Adrenal gland (tissue), 12 donors: ENCODE measurements around the gene ESYT2. TPM values are rescaled to one million over a fixed set of nuclear protein-coding genes. Genes with fewer than 3 reads are reported as not detected.

Experiments used
- DNase-seq, 7 donors: peaks; one replicate each; pipeline ENCODE4 v3.0.0-alpha.2; 2019 to 2020
- H3K27ac ChIP-seq, 5 donors: fragments of 200-600 bp; sonication (generic) in 4 of 5; 1 replicate in 3 of 5; 2 replicates in 2 of 5; pipeline versions ENCODE4 v1.5.1 to v1.8.0; 2016 to 2020; ENCODE audit warnings: mild to moderate bottlenecking in 1 of 5
- H3K27me3 ChIP-seq: fragments of 200-600 bp; 2 replicates; pipeline ENCODE4 v1.8.0; 2021
- H3K36me3 ChIP-seq, 2 donors: fragments of 200-600 bp; replicated peaks in 1 of 2; 1 replicate in 1 of 2; 2 replicates in 1 of 2; pipeline versions ENCODE4 v1.5.1 to v1.8.0; 2018 to 2022
- H3K4me1 ChIP-seq, 2 donors: fragments of 200-600 bp; replicated peaks in 1 of 2; 1 replicate in 1 of 2; 2 replicates in 1 of 2; pipeline versions ENCODE4 v1.5.1 to v1.8.0; 2018 to 2021
- H3K4me3 ChIP-seq, 4 donors: fragments of 200-600 bp; sonication (generic) in 3 of 4; one replicate each; pipeline ENCODE4 v1.5.1; 2016 to 2018
- H3K9me3 ChIP-seq, 3 donors: fragments of 200-600 bp; sonication (generic) in 1 of 3; replicated peaks in 1 of 3; 1 replicate in 2 of 3; 2 replicates in 1 of 3; pipeline versions ENCODE4 v1.5.1 to v1.8.0; 2016 to 2021
- POLR2A ChIP-seq, 2 donors: fragments of 450-650 bp; IDR thresholded peaks; one replicate each; pipeline ENCODE4 v1.6.1; 2017; ENCODE audit warnings: antibody characterized with exemption in 2 of 2, mild to moderate bottlenecking in 2 of 2, moderate library complexity in 1 of 2
- WGBS, 4 donors: extraction: QIAGEN DNeasy Blood & Tissue Kit in 2 of 4; methylation state at CpG; one replicate each; pipeline versions ENCODE4 v1.1.5 to v1.1.7; 2013 to 2017; 5-methylcytosine and 5-hydroxymethylcytosine counted together
- intact Hi-C, 2 donors: fragments of 100-400 bp; cut with DNase I; formaldehyde crosslinking; loops; one replicate each; pipeline versions ENCODE4 v1.14.1 to v1.15.0; 2022 to 2023
- polyA plus RNA-seq, 3 donors: library from polyadenylated mRNA; stranded (reverse); fragments of 200-250 nt in 2 of 3; fragments of 350-450 nt in 1 of 3; fragmentation: Illumina TruSeq in 1 of 3; extraction: RNeasy Lipid Tissue Mini Kit (QIAGEN cat#74804) in 1 of 3; gene quantifications; one replicate each; pipeline ENCODE4 v1.2.3, GENCODE V29; 2013 to 2014
- total RNA-seq, 9 donors: library from RNA; depleted of rRNA in 4 of 9; stranded (reverse); fragments of >200 nt in 4 of 9; fragments of 120-200 nt in 1 of 9; fragmentation: NEBNext Ultra II Directional in 1 of 9; extraction: Animal tissue kit (Norgen Biotek cat#: 25700) in 1 of 9; gene quantifications; one replicate each; pipeline versions ENCODE4 v1.1.0 to v1.2.4, GENCODE V29; 2013 to 2023
- TF ChIP-seq, protein P1 (sequence below), 6 experiments: fragments of 450-650 bp in 4 of 6; fragments of 200-600 bp in 2 of 6; sonication (generic) in 1 of 6; IDR thresholded peaks; 1 replicate in 5 of 6; 2 replicates in 1 of 6; pipeline versions ENCODE4 v1.5.1 to v1.8.0; 2016 to 2021; ENCODE audit warnings: antibody characterized with exemption in 6 of 6, mild to moderate bottlenecking in 2 of 6, moderate library complexity in 1 of 6
- donor health status: healthy with polysubstance abuse.
- donor health status: Bipolar disorder and iron deficiency.
- donor health status: DM: yes; HTN: yes; CAD: no.
- donor health status: DM: no; HTN: no; CAD: no.
- donor health status: DM: no; HTN: no; CAD: no.
- donor health status: DM: yes; HTN: yes; CAD: no.

The ESYT2 gene
- total and polyA plus RNA-seq, 12 donors = 16.8 to 104 (median 77.5) TPM

DNA sequence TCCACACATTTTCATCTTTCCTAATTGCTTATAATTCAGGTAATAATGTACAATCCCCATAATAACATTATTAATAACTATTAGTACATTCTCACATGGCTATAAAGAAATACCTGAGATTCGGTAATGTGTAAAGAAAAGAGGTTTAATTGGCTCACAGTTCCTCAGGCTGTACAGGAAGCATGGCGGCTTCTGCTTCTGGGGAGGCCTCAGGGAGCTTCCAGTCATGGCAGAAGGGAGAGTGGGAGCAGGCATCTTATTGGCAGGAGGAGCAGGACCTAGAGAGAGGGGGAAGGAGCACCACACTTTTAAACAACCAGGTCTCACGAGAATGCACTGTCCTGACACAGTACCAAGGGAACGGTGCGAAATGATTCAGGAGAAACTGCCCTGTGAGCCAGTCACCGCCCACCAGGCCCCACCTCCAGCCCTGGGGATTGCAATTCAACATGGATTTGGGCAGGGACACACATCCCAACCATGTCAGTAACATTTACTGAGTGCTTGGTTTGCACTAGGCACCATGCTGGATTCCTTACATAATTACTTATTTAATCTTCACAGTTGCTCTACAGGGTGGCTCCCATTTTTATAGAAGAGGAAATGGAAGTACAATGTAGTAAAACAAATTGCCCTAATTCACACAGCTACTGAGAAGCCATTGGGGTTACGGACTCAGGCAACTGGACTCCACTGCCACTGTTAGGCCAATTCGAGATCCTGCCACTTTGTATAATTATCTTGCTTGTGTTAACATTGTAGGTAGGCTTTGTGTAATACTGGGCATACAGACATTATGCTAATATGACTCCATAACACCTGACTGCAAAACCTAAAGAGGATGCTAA, 8.7 kb upstream of the ESYT2 start:
- intact Hi-C loops = no loop called here
- Histone ChIP-seq H3K4me1 (peaks cover 11 to 13% of the 10 kb centered on the region in 2 donors), H3K9me3 (no peaks in the 10 kb centered on the region), H3K4me3 (no peak overlapping the region), H3K27me3 (no peaks in the 10 kb centered on the region), H3K36me3 (no peaks in the 10 kb centered on the region), H3K27ac (no peak overlapping the region)
- DNase-seq = no peak
- 91 to 93% (median 92%) methylated on average over 8 of the region's 8 CpGs for WGBS, 4 donors
- TF ChIP-seq, protein P1, sequence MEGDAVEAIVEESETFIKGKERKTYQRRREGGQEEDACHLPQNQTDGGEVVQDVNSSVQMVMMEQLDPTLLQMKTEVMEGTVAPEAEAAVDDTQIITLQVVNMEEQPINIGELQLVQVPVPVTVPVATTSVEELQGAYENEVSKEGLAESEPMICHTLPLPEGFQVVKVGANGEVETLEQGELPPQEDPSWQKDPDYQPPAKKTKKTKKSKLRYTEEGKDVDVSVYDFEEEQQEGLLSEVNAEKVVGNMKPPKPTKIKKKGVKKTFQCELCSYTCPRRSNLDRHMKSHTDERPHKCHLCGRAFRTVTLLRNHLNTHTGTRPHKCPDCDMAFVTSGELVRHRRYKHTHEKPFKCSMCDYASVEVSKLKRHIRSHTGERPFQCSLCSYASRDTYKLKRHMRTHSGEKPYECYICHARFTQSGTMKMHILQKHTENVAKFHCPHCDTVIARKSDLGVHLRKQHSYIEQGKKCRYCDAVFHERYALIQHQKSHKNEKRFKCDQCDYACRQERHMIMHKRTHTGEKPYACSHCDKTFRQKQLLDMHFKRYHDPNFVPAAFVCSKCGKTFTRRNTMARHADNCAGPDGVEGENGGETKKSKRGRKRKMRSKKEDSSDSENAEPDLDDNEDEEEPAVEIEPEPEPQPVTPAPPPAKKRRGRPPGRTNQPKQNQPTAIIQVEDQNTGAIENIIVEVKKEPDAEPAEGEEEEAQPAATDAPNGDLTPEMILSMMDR (IDR thresholded peaks at IDR 0.05) = no peak
- TF ChIP-seq POLR2A (IDR thresholded peaks at IDR 0.05) = no peak

DNA sequence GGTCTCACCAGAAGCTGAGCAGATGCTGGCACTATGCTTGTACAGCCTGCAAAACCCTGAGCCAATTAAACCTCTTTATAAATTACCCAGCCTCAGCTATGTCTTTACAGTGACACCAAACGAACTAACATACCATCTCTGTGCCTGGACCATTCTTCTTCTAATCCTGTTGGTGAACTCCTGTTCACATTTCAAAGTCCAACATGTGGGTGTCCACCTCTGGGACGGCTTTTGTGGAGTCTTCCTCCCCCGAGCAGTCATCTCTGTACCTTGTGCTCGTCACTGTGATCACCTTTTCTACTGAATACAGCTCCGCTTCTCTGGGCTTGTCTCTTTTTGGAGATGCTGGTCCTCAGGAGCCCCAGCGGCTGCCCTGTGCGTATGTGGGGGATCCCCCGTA, 7.4 kb upstream of the ESYT2 start:
- no peaks in the 10 kb centered on the region for H3K36me3 ChIP-seq
- no peak for TF ChIP-seq POLR2A (IDR thresholded peaks at IDR 0.05)
- TF ChIP-seq, protein P1 (IDR thresholded peaks at IDR 0.05) = no peak
- H3K4me3 ChIP-seq = no peak overlapping the region
- WGBS, 4 donors = 82 to 98% (median 91%) methylated on average over 8 of the region's 8 CpGs
- H3K4me1 ChIP-seq = peaks cover 11 to 17% of the 10 kb centered on the region in 2 donors
- no peaks in the 10 kb centered on the region for H3K9me3 ChIP-seq
- H3K27me3 ChIP-seq = no peaks in the 10 kb centered on the region
- no peak overlapping the region for H3K27ac ChIP-seq
- intact Hi-C loops = no loop called here
- no peak for DNase-seq

DNA sequence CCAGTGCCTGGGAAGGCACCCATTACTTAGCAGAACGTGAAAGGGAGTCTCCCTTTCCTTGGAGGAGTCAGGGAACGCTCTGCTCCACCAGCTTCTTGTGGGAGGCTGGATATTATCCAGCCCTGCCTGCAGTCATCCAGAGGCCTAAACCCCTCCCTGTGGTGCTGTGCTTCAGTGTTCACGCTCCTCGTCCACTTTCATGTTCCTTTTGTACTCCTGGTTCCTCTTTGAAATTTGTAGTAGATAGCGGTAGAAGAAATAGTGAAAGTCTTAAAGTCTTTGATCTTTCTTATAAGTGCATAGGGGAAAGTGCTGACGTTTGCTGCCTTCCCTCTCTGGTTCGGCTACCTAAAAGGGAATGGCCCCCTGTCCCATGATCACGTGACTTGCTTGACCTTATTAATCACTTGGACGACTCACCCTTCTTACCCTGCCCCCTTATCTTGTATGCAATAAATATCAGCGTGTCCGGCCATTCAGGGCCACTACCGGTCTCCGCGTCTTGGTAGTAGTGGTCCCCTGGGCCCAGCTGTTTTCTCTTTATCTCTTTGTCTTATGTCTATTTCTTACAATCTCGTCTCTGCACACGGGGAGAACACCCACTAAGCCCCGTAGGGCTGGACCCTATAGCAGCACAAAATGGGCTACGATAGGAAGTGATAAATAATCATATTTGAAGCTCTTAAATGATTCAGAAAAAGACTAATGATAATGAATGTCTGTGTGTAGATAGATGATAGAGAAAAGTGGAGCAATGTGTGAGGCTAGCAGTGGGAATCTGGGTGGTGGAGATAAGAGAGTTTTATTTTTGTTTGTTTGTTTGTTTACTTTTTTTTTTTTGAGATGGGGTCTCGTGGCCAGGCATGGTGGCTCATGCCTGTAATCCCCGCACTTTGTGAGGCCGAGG, 5.8 kb upstream of the ESYT2 start:
- no peaks in the 10 kb centered on the region for H3K27me3 ChIP-seq
- peak; percentile 68 to 89 (median 84) for DNase-seq
- 28 to 33% (median 30%) methylated on average over 17 to 21 of the region's 21 CpGs for WGBS, 4 donors
- peaks cover 17 to 18% of the 10 kb centered on the region in 2 donors for H3K4me1 ChIP-seq
- peak overlapping the region in 1 of 4 donors; percentile 37 for H3K4me3 ChIP-seq
- TF ChIP-seq, protein P1 (IDR thresholded peaks at IDR 0.05) = no peak
- TF ChIP-seq POLR2A (IDR thresholded peaks at IDR 0.05) = peak in 1 of 2 donors; percentile 50
- H3K36me3 ChIP-seq = no peaks in the 10 kb centered on the region
- peak overlapping the region; percentile 66 to 85 (median 78) for H3K27ac ChIP-seq
- intact Hi-C loops = no loop called here
- no peaks in the 10 kb centered on the region for H3K9me3 ChIP-seq

DNA sequence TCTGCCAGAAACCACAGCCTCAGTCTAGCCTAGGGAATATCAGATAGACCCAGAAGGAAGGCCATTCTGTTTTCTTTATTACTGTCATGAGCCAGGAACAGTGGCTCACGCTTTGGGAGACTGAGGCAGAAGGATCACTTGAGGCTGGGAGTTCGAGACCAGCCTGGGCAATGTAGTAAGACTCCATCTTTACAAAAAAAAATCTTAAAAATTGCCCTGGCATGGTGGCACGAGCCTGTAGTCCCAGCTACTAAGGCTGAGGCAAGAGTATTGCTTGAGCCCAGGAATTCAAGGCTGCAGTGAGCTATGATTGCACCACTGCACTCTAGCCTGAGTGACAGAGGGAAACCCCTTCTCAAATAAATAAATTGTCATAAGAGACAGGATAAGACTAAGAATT, 3.7 kb upstream of the ESYT2 start:
- Histone ChIP-seq H3K4me1 (peaks cover 17 to 20% of the 10 kb centered on the region in 2 donors), H3K9me3 (no peaks in the 10 kb centered on the region), H3K27me3 (no peaks in the 10 kb centered on the region), H3K36me3 (no peaks in the 10 kb centered on the region), H3K27ac (no peak overlapping the region), H3K4me3 (no peak overlapping the region)
- 74 to 86% (median 78%) methylated on average over 3 of the region's 3 CpGs for WGBS, 4 donors
- TF ChIP-seq POLR2A (IDR thresholded peaks at IDR 0.05) = no peak
- TF ChIP-seq, protein P1 (IDR thresholded peaks at IDR 0.05) = no peak
- peak in 1 of 7 donors; percentile 34 for DNase-seq
- intact Hi-C loops = no loop called here
